SKM-1 (cell line): ENCODE data around the gene RUBCN.

ENCODE experiments used
- DNase-seq: peaks from one replicate; lab custom pipeline; 2025; ENCODE audit not compliant: unreplicated experiment; lab: John Stamatoyannopoulos, UW

The RUBCN gene

GRCh38 chr3:197736491-197737318 lies at the start of gene RUBCN:
Gene RUBCN, minus strand, starts transcription at chr3:197736904. Its CDS starts 185 bp downstream, at chr3:197736719.
- peak; percentile 92 for DNase-seq

DNA sequence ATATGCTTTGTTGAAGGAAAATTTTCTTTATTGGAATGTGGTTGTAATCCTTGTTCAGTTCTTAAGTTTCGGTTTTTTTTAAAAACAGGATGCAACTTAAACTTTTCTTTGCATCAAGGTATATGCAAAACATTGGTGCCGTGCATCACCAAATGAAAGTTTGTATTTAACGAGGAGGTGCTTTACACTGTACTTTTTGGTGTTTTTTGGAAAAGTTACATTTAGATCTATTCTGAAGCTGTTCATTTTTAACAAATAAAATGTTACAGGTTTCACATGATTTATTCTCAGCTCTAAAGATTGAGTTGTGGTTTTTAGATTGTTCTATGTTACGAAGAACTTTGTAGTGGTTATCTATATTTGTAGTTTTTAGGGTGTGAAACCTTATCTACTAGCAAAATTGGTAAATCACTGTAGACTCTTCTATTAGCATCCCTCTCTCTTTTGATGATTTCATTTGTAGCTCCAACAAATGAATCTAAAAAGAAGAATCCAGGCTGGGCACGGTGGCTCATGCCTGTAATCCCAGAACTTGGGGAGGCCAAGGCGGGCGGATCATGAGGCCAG lies 47.4 kb upstream of the RUBCN start:
- DNase-seq: no peak

GRCh38 chr3:197782230-197782629 lies 45.5 kb upstream of the RUBCN start:
- DNase-seq: no peak

- DNase-seq: no peak
Measured at GRCh38 chr3:197775317-197775716, 38.6 kb upstream of the RUBCN start.

DNA sequence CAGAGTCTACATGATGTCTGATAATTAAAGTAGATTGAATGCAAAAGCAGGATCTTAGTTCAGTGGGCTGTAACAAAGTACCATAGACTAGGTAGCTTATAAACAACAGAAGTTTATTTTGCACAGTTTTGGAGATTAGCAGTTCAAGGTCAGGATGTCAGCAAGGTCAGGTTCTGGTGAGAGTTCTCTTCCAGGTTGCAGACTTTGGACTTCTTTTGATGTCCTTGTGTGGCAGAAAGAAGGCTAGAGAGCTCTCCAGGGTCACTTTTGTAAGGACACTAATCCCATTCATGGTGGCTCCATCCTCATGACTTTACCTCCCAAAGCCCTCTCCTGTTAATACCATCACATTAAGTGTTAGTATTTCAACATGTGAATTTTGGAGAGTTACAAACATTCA lies 25.1 kb upstream of the RUBCN start:
- DNase-seq: no peak

- DNase-seq: no peak
Measured at GRCh38 chr3:197758512-197758911, 21.8 kb upstream of the RUBCN start.

DNA sequence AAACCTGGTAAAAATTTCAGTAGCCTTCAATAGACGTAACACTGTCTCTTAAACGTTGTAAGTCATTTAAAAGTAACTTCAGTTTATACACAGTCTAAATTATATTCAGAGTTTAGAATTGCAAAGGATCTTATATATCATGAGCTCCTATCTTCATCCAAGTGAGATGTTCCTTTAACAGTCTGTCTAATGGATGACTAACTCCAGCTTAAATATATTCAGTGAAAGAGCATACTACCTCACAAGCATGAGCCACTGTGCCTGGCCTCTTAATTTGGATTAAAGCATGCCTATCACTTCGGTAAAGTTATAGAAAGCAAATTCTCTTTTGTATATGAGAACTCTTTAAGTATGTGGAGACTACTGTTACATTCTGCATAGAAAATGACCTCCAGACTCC lies 20.0 kb upstream of the RUBCN start:
- DNase-seq: no peak

DNA sequence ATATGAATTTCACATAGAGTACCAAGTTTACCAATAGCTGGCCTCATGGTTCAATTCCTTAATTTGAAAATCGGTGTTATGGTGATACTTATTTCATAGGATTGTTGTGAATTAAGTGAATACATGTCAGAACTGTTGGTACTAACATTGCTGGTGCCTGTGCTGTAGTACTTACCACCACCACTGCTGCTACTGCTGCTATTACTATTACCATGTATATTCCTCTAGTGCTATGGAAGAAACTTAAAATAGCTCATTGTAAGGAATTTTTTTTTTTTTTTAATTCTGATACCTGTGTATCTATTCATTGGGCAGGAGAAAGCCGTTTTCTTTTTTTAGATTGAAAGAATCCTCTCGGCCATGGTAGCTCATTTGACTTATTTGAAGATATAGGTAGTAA lies 16.6 kb upstream of the RUBCN start:
- no peak for DNase-seq

DNA sequence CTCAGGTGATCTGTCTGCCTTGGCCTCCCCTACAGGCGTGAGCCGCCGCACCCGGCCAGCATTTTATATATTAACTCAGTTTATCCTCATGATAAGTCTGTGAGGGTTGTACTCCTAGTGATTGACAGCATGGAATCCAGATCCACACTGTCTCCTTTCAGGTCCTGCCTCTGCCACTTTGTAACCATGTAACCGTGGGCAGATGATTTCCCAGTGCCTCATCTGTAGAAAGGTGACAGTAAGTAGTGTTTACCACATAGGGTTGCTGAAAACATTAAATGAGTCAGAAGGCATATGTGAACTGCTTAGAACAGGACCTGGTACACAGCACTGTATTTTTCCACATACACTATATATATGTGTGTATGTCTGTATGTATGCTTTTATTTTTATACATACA lies 15.4 kb upstream of the RUBCN start:
- DNase-seq: no peak

DNA sequence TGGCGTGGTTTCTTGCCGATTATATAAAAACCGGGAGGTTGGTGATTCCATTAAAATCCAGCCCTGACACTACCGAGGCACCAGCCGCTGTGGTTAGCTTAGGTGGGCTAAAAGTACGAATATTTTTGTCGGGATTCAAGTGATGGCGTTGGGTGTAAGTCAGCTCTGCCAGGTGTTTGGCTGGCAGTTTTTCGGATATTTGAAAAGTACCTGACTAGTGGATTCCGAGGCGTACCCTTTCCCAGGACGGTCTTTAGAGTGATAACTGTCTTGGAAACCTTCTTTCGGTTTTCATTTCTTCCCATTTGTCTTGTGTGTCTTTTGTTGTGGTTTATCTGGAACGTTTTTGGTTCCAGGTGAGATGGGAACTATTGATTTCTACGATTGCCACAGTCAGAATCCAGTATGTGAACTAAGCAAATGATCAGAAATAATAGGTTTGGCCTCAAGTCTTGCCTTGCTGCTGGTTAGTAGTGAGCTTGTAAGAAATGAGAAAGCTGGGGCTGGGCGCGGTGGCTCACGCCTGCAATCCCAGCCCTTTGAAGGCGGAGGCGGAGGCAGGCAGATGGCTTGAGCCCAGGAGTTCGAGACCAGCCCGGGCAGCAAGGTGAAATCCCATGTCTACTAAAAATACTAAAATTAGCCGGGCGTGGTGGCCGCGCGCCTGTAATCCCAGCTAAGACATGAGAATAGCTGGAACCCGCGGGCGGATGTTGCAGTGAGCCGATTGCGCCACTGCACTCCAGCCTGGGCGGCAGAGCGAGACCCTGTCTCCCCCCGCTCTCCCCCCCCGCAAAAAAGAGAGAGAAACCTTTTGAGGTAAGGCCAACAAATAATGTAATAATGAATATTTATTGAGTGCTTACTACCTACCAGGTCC lies 14.4 kb upstream of the RUBCN start:
- no peak for DNase-seq

- no peak for DNase-seq
Measured at GRCh38 chr3:197750396-197750831, 13.7 kb upstream of the RUBCN start.

DNA sequence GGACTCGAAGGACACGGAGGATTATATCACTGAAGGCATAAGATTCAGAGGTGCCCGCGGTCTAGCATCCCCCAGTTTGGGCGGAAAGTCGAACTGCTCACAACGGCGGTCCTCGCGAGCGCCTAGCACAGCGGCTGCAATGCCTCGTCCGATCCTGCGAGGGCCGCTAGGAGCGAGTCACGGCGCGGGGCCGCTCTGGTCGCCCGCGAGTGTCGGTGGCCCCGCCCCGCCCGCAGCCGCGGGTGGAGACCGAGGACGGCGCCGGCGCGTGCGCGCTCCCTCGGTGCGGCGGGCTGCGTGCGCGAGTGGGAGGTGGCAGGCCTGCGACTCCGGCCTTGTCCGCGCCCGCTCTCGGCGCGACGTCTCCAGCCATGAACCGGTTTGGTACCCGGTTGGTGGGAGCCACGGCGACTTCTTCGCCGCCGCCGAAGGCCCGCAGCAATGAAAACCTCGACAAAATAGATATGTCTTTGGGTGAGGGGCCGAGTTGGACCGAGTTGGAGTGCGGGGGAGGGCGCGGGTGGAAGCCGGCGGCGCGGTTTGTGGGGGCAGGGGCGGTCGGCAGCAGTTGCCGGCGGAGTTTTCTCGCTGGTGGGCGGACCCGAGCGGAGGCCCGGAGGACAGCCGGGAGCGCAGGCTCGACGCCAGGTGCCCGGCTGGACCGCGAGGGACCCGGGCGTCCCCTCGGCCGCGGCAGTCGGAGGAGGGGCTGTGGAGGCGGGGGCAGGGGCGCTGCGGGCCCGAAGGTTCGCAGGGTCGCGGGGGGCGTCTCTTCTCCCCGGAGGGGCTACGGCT lies 13.1 kb upstream of the RUBCN start, which contains the start of gene FYTTD1:
FYTTD1 (plus strand) TSS at position 283 of the 795 bp plus-strand sequence; CDS start at position 372, 89 bp downstream.
- DNase-seq: peak; percentile 62

DNA sequence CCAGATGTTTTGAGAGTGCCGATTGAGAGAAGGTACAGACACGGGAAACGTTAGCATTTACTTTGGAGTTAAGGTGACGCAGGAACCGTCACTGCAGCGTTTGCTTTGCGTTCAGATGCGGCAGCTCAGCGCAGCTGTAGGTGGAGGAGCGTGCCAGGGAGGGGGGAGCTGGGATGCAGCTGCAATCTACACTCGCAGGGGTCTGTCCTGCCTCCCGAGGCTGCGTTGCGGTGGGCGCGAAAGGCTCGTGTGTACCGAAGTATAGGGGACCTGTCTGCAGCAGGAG lies 12.6 kb upstream of the RUBCN start:
- no peak for DNase-seq

- DNase-seq: no peak
Measured at GRCh38 chr3:197748597-197749314, 12.1 kb upstream of the RUBCN start.

GRCh38 chr3:197746801-197747237 lies 10.1 kb upstream of the RUBCN start:
- DNase-seq: peak; percentile 81

DNA sequence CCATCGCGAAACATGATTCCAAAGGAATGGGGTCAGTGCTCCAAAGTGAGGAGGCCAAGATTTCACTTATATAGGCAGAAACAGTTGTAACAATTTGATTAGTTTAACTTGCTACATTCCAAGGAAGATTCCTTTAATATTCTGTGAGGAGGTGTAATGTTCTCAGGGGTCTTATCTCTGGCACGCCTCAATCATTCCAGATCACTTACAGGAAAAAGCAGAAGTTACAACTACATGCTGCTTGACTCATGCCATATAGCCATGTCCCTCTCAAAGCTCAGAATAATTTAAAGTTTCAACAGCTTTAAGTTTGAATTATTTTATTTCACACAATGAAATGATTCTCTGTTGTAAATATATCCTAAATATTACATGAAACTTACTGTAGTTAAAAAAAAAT lies 9.5 kb upstream of the RUBCN start:
- no peak for DNase-seq

GRCh38 chr3:197742787-197743186 lies 6.1 kb upstream of the RUBCN start:
- DNase-seq: no peak

- DNase-seq: no peak
Measured at GRCh38 chr3:197737749-197738462, 1.2 kb upstream of the RUBCN start.

GRCh38 chr3:197737319-197737649 lies 580 bp upstream of the RUBCN start:
- no peak for DNase-seq

DNA sequence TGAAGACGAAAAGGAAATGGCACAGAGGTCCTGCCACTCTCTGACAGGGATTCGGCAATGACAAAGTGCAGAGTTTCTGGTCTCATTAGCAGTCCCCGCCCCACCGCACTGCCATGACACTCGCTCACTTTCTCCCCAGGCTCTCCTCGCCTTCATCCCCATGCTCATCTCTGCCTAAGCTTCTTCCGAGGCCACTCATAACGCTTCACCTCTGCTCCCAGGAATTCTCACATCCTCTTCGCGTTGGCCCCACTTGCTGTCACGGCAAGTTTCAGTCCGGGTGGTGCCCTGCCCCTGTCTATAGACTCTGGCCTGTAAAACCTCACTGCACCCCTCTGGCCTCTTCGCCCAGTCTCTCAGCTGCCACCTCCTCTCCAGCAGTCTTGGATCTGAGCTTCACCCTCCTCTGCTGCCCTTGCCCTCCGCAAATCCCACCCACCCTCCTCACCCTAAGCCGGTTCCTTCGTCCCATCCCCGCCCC lies 654 bp downstream of the RUBCN start:
- DNase-seq: no peak
